ENCODE measurements around the gene SFXN5.

Gene SFXN5

DNA sequence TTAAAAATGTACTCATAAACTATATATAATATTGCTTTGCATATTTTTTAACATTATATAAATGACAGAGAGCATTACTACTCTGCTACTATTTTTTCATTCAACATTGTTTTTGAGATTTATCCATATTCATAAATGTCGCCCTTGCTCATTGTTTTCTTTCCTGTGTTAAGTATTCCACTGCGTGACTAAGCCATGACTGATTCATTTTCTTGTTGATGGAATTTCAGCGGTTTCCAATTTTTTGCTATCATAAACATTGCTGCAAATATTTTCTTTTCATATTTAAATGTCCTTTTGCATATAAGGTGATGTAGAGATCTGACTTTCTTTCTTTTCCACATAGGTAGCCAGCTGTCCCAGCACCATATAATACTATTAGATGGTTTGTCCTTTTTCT, 57.6 kb downstream of the SFXN5 start:
- DNase-seq = no peak

DNA sequence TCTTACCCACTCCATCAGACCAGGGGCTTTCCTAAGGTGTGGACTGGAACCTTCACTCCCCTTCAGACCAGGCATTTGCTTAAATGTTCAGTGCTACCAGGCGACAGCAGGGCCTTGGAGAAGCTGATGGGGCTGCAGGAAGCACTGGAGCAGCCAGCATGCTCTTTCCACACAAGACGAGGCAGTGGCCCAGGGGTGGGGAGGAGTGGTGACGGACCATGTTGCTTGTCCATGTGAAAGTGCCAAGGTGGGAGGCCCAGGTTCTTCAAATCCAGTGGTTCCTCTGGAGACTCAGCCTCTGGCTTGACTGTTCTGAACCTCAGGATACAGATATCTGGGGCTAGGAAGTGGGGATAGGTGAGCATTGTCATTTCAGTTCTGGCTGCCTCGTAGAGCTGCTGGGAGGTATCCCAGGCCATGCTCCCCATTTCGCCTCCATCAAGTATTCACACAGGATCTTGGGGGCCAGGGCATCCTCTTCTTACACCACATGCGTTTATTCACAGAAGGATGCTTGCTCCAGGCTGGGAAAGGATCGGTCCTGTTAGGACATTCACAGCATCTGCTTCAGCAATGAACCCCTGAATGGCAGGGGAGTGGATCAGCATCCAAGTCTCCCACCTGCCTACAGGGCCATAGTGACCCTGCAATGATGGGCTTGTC, 62.2 kb downstream of the SFXN5 start:
- no peak for DNase-seq

DNA sequence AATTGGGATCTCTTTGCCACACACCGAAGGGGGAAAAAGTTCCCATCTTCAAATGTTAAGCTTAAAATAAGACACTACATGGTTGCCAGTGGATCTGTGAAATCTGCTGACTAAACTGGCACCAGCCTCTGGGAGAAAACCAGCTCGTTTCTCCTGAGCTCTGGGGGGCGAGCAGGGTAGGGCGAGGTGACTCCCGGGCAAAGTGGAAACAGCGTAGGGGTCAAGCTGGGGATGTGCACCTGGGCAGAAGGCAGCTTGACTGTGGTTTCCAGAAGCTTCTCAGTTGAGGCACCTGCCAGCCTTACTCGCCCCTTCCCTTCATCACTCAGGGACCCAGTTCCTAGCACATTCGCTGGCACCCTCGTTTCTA, 62.8 kb downstream of the SFXN5 start:
- no peak for DNase-seq

DNA sequence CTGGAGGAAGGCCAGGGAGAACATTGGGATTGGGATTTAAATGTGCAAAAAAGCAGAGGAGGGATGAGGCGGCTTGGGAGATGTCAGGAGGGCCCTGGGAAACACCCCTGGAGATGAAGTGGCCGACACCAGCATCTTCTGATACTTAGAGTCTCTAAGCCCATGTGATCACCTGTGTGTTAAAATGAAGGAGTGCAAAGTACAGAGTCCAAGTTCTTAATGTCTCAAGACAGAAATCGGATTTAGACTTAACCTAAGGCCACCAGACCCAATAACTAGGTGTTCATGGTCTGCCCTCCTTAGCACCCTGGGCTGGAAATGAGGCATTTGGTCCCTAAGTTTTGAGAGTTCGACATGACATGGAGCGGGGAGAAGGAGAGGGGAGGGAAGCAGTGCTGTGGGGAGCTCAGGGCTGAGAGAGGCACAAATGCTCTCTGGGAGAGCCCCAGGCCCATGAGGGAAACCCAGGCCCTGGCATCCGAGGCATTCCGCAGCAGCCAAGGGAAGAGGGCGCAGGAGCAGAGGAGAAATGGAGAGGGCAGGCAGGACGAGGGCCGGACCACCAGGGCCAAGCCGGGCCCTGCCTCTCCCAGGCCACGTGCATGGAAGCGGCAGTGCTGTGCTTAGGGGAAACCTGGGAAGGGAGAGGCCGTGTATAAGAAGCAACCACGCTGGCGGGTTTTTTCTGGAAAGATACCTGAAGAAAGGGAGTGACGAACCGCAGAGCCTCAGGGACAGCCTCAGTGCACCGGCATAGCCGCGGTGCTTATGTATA, 63.3 kb downstream of the SFXN5 start:
- DNase-seq = no peak

DNA sequence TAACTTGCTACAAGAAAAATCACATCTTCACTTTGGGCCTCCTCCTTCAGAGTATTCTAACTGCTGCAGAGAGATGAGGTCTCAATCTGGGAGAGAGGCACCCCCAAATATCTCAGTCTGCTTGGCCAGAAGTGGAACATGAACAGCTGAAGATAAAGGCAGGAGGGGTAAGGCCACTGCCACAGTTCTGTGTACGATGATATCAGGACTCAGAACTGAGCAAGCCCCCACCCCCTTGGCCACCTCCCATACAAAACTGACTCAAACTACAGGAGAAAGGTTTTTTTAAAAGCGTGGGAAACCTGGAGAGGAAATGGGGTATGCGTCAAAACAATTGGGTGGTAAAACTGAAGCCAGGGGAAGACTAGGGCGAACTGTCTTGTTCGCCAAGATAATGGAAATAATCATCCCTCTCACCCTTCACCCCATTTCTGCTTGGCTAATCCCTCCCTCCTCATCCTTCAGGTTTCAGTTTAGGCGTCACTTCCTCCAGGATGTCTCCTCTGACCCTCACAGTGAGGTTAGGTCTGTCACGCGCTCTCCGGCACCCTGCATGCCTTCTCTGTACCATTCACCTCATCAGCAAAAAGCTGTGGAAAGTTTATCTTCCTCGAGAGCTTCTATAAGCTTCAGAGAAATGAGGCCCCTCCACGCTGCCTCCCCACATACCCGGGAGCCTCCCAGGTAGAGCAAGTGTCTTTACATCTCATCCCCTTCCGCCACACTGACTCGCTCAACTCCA, 64.4 kb downstream of the SFXN5 start:
- no peak for DNase-seq

DNA sequence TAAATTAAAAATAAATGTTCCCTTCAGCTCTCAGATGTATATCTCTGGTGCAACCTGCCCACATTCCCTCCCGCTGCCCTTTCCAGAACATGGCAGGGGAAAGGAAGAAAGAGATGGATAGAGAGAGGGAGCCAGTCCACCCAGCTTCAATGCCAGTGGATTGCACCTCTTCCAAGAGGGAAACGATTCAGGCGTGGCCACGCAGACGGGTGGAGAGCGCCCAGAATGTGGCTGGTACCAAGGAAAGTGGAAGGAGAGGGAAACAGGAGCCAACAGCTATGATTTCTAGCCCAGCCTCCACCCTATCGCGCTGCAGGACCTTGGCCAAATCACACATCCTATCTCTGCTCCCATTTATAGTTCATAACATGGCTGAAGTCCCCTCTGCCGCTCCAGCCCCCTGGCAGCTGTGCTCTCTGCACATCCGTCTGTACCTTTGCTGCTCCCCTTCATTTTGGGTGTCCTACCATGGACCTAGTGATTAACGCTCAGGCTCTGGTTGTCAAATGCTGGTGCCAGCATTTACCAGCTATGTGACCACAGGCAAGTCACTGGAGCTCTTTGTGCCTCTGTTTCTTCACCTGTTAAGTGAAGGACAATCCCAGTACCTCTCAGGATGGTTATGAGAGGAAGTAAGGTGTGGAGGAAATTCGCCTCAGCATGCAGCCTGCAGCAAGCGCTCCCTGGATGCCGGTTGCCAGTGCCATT, 66.5 kb downstream of the SFXN5 start:
- no peak for DNase-seq

DNA sequence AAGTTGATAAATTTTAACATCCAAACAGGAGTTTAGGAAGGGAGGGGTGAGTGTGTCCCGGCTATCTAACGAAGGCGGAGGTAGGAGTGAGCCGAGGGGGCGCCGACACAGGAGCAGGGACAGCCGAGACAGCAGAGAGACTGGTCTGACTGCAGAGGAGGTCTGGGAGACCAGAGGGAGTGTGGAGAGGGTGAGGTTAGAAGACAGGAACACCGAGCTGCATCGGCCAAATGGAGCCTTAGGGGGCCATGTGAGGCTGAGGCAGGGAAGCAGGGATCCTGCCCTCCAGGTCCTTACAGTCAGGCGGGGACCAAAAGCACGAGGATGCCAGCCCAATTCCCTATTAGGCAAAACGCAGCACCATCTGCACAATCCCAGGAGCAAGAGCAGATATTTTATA, 67.0 kb downstream of the SFXN5 start:
- no peak for DNase-seq

DNA sequence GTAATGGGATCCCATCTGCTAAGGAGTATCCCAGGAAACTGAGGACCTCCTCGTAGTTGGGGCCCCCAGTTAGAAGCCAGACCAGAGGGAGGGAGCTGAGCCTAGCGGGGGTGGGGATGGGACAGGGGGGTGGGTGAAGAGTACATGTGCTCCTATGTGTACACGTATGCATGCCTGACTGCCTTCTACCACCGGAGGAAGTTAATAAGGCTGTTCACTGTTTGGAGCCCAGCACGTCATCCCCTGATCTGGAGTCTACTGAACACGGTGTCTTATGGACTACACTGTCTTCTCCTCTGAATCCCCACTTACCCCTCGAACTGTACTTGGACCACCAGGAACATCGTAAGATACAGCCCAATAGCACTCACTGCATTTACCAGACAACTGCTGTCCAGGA, 68.5 kb downstream of the SFXN5 start:
- no peak for DNase-seq

DNA sequence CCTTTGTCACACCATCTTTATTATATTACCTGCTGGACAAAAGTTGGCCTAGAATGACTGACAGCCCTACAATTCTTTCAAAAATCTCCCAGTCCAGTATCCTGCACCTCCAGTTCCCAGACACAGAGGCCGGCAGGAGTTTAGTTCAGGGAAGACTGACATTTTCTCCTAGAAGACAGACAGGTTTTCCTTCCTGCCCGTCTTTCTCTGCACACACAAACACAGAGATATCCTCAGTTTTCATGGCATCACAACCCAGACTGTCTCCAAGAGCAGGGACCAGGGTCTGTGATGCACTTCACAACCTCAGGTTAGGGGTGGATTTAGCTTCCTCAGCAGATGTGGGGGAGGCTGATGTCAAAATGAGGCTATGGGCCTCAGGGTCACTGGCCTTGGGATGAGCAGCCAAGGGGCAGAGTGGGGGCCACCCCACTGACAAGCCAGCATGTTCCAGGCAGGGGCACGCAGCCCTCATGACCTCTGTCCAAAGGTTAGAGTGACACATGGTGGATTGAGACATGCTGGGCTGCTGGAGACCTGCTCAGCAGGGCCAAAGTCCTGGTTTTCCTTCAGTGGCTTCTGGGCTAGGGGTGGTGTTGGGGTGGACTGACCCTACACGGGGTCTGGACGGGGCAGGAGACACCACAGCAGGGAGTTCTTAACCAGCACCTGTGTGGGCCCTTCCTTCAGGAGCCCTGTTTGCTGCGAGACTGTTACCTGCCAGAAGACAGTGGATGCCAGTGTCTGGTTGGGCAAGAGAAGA, 70.5 kb downstream of the SFXN5 start:
- no peak for DNase-seq

DNA sequence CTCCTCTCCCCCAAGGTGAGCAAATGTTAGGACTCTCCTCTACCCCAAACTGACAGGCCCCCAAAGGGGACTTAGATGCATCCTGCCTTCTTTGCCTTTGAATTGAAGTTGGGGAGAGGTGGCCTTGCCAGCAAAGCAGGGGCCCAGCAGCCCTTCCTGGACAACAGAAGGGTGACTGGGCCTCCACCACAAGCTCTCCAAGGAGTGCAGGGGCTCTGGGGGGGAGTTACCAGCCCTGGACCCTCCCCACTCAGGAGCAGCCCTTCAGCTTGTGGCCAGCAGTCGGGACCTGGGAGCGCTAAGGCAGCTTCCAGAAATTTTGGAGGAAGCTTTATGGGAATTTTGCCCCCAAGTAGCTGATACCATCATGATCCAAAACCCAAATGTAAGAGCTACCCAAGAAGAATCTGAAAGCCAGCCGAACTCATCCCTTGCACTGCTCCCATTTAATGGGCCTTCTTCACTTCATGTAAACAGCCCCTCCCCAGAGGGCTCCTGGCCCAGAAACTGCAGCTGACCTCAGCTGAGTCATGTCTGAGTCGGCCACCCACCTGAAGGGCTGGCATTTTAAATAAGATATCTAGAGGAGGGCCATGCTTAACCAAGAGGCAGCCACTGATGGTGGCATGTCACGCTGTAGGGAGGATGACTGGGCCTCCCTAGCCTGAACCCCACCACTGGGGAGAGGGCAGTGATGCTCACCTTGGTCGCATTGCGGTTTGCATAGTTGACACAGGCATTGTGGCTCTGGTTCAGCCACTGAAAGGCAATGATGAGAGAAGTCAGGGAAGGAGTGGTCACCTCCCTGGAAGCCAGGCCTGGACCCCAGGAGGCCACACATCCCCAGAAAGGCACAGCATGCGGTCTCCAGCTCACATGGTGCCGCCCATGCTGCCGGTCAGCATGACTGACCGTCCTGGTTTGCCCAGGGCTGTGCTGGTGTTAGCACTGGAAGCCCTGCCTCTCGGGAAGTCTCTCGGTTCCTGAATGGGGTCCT, 71.5 kb downstream of the SFXN5 start:
- DNase-seq = no peak

DNA sequence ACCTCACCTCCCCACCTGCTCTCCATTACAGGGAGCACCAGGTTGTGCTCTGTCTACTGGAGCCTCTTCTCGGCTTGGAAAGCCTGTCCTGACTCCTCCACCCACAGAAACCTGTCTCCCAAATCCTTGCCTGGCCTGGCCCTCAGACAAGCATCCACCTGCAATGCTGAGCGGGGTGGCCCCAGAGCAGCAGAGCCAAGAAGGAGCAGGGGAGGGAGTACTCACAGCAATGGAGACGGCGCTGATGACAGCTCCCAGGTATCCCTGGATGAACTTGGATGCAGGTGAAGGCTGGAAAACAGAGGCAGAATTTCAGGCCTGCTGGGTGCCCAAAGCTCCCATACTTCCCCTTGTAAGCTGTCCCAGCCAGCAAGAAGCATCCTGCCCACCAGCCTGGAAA, 72.8 kb downstream of the SFXN5 start:
- DNase-seq = no peak

DNA sequence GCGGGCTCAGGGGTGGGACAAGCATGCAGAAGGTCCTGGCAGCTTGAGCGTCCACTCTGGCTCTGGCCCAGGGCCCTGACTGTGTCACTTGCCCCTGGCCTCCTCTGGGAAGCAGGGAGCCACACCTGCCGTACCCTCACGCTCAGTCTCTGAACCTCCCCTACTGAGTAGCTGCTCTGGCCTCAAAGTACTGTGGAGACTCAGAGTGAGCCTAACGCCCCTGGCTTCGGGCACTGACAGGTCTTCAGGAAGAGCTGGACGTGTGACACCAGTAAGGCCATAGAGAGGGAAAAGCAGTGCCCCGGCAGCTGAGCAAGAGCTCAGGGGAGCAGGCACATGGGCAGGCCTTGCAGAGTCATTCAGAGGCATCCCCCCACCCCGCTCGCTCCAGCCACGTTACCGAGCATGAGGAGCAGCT, 73.3 kb downstream of the SFXN5 start:
- no peak for DNase-seq

DNA sequence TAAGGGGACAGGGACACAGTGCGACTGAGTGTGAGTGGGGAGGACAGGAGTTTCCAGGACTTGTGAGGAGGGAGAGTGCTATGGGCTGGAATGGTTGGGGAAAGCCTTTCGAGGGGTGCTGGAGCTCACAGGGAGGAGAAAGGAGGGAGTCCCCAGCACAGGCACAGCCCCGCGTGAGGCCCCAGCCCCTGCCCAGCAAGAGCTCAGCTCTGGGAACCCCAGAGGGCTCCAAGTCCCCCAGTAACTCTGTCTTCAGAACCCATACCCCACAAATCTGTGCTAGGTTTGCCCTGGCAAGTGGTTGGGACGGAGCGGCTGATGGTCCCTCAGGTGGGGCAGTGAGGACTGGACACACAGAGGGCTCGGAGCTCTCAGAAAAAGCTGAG, 75.4 kb downstream of the SFXN5 start:
- DNase-seq = no peak

DNA sequence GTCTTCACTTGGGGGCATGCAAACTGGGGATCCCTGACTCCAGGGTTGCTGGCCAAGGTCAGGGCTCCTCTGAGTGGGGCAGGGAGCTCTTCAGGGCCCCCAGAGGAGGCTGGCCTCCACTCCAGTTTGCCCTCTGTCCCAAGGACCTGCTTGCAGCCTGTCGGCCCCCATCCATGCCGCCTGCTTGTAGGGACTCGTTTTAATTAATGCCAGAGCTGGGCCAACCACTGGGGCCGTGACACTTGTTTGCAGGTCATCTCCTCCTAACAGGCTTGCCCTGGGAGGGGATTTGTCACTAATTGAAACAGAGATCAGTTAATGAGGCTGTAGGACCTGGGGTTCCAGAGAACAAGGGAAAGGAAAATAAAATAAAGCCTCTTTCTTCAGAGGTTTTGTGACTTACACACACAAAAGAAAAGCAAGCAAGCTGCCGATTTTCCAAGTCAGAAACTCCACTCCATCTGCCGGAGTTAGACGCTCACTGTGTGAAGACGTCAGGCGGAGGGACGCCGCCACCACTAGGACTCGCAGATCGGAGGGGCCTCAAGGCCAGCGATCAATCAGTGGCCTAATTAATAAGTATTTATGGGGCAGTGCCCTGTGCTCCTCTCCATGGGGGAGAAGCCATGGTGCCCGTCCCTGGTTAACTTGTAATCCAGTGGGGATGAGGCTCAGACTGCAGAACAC, 75.9 kb downstream of the SFXN5 start:
- DNase-seq = no peak

DNA sequence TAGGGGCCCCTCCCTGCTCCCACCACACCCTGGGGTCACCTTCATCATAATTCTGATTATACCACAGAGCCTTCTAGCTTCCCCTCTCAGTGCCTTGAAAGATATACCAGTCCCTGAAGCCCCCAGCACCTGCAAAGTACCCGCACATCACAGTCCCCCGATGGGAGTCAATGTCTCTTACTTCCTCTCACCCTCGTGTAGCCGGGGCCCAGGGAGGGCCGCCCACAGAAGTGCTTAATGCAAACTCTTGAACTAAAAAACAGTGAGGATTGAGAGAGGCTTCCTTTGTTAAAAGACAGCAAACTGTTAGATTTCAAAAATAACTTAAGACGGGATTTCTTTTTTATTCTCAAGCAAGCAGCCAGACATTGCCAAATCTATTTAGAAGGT, 76.5 kb downstream of the SFXN5 start:
- DNase-seq = no peak

DNA sequence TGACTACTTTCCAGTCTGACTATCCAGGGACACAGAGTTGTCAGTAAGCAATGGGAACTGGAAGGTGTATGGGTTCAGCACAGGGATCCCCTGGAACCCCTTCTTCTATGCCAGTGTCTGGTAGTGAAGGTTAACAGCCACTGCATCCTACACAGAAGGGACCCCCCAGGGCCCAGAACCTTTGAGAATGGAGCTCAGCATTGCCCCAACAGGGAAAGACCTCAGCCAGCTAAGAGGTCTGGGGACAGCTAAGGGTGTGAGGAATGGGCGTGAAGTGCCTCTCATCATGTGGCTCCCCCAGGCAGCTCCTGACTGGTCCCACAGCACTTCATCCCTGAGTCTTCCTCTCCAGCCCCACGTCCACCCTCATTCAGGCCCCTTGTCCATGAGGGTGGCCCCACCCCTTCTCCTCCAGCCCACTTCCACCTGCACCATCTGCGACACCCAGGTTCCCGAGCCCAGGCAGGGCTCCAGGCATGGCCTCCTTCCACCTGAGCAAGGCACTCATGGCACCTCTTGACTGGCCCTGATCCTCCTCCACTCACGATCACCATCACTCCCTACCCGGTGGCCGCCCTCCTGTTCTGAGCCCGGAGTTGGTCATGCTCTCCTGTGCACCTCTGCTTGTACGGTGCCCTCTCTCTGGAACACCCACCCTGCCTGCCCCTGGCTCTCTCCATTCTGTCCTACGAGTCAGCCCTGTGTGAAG, 77.1 kb downstream of the SFXN5 start:
- no peak for DNase-seq

DNA sequence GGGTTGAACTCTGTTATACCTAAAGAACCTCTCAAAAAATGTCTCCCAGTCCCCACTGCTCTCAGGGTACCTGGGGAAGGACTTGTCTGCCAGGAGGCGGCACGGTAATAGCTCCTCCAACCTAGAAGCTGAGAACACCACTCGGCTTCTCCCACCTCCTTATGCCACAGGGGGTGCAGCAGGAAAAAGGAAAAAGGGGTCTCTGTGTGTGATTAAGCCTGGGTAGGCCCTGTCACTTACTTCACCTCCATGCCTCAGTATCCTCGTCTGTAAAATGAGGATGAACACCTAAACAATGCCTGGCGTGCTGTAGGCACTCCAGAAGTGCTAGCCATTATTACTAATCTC, 77.6 kb downstream of the SFXN5 start:
- DNase-seq = no peak

DNA sequence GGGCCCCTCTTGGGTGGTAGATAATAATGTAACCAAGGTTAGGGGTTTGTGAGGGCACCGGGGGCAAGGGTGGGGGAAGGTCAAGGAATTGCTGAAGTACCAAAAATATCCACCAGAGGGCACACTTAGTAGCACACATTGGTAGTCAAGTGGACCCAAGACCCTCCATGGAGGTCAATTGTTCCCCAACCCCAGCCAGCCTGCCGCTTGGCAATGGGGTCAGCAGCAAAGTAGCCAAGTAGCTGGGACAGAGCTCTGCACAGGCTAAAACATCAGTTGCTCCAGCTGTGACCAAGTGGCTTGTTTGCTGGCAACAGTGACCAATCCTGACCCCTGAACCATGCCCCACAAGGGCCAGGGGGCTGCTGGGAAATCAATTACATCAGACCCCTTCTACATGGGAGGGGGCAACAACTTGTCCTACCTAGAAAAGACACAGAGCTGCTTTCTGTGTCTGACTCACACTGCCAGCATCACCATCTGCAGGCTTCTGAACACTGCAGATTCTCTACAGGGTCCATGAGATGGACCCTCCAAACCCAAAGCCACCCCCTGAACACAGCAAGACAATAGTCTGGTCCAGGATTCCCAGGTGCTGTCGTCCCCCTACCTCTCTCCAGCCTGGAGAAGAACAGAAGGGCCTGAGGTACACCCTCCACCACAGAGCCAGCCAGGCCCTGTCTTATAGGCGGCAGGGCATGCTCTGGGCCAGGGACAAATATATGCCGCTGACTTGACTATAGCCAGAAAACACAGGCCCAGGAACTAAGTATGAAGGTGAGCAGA, 78.2 kb downstream of the SFXN5 start:
- DNase-seq = peak; percentile 35

DNA sequence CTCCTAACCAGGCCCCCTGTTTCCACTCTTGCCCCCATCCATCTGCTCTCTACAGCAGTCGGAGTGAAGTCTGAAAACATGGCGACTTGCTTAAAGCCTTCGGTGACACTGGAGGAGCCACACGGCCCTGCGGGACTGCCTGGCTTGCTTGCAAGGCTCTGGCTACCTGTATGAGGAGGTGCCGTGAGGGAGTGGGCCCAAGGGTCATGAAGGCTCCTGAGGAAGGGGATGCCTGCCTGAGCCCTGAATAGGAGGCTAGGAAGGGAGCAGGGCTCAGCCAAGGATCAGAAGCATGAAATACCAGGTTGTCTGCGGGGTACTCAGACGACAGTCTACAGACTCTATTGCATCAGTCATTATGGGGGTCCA, 78.8 kb downstream of the SFXN5 start:
- no peak for DNase-seq

All from NCI-H1105 treated with DMSO at 0.1 percent for 48 hours (cell line).